HepG2 (cell line): ENCODE data around the gene SBK2. TPM values are rescaled to one million over a fixed set of nuclear protein-coding genes. Genes with fewer than 3 reads are reported as not detected.
A peak's percentile ranks its signal among the peaks of the same experiment; 100 is the strongest.

Experiments used
- ATAC-seq: fragments of 200-7000 bp; cut with Tn5 transposase; 3 replicates; pipeline ENCODE4 v1.9.1; 2020; ENCODE audit warnings: mild to moderate bottlenecking, moderate library complexity
- BruUV-seq: library from RNA; stranded (reverse); fragments of 400-500 nt; replicated peaks from 2 replicates; lab custom pipeline; 2021; lab: Mats Ljungman, UMichigan
- CTCF ChIA-PET: fragments of 300-600 bp; formaldehyde crosslinking; extraction: SDS; loops from one replicate; lab custom pipeline; 2021; ENCODE audit warnings: low total read pairs, inconsistent platforms, low intra/inter-chr PET ratio; lab: Yijun Ruan, JAX
- POLR2A ChIA-PET: fragments of 350-600 bp; sonication (Branson Sonifier 250); formaldehyde crosslinking; loops from one replicate; lab custom pipeline; 2020; ENCODE audit warnings: antibody characterized with exemption, inconsistent platforms; lab: Yijun Ruan, JAX
- DNase-seq: peaks from one replicate; pipeline ENCODE4 v3.0.0-alpha.2; 2015; ENCODE audit warnings: low spot score
- FAIRE-seq: peaks from 3 replicates; lab custom pipeline; 2011; peaks lifted over from hg19 to GRCh38; lab: Jason Lieb, UNC
- H2AFZ ChIP-seq: one replicate; pipeline ENCODE4 v1.6.1; 2011; ENCODE audit warnings: low read length, inconsistent platforms
- H3K27ac ChIP-seq: fragments of 300-600 bp; 3 replicates; pipeline ENCODE4 v1.8.0; 2011; ENCODE audit warnings: mixed run types, mild to moderate bottlenecking, mixed read lengths, low read length, inconsistent platforms; ENCODE audit not compliant: insufficient read depth; ENCODE audit errors: extremely low read length
- H3K27me3 ChIP-seq, 2 experiments: fragments of 200-600 bp in 1 of 2; 2 replicates in 1 of 2; 3 replicates in 1 of 2; pipeline versions ENCODE4 v1.6.0 to v1.8.0; 2011; ENCODE audit warnings: low read length in 2 of 2, mild to moderate bottlenecking in 2 of 2, moderate library complexity in 2 of 2, inconsistent platforms in 1 of 2; ENCODE audit not compliant: insufficient read depth in 2 of 2, control insufficient read depth in 1 of 2
- H3K36me3 ChIP-seq, 2 experiments: fragments of 200-600 bp in 1 of 2; replicated peaks in 1 of 2; 2 replicates in 1 of 2; 3 replicates in 1 of 2; pipeline versions ENCODE4 v1.5.1 to v1.8.0; 2011; ENCODE audit warnings: low read length in 2 of 2, inconsistent platforms in 1 of 2; ENCODE audit not compliant: insufficient read depth in 2 of 2, control insufficient read depth in 1 of 2
- H3K4me1 ChIP-seq: 2 replicates; pipeline ENCODE4 v1.5.1; 2012; ENCODE audit warnings: low read length, inconsistent platforms; ENCODE audit not compliant: insufficient read depth
- H3K4me2 ChIP-seq: 2 replicates; pipeline ENCODE4 v1.6.0; 2011; ENCODE audit warnings: low read depth, low read length, inconsistent platforms
- H3K4me3 ChIP-seq, 3 experiments: fragments of 200-600 bp in 1 of 3; sonication (generic), shearing (Covaris generic) in 1 of 3; replicated peaks in 1 of 3; 2 replicates each; pipeline ENCODE4 v1.5.1; 2011 to 2016; ENCODE audit warnings: low read length in 3 of 3, inconsistent platforms in 2 of 3, low read depth in 2 of 3, mild to moderate bottlenecking in 2 of 3, control low read depth in 1 of 3, mixed read lengths in 1 of 3; ENCODE audit not compliant: insufficient read depth in 1 of 3
- H3K79me2 ChIP-seq: one replicate; pipeline ENCODE4 v1.6.1; 2011; ENCODE audit warnings: low read length, inconsistent platforms; ENCODE audit not compliant: insufficient read depth
- H3K9ac ChIP-seq: 2 replicates; pipeline ENCODE4 v1.6.0; 2011; ENCODE audit warnings: mild to moderate bottlenecking, low read depth, low read length, inconsistent platforms; ENCODE audit not compliant: insufficient read depth
- H3K9me3 ChIP-seq: 2 replicates; pipeline ENCODE4 v1.5.1; 2012; ENCODE audit warnings: mild to moderate bottlenecking, low read length
- H4K20me1 ChIP-seq: 2 replicates; pipeline ENCODE4 v1.6.0; 2011; ENCODE audit warnings: inconsistent platforms, mild to moderate bottlenecking, low read length, moderate library complexity; ENCODE audit not compliant: insufficient read depth
- CBFB ChIP-seq: sonication (generic); formaldehyde crosslinking; IDR thresholded peaks from 2 replicates; pipeline ENCODE4 v1.4.0; 2020; ENCODE audit warnings: missing genetic modification reagents
- ESRRA ChIP-seq: sonication (generic); formaldehyde crosslinking; IDR thresholded peaks from 2 replicates; pipeline ENCODE4 v1.5.1; 2020; ENCODE audit warnings: mild to moderate bottlenecking, low read depth, missing genetic modification reagents
- GABPB1 ChIP-seq: IDR thresholded peaks from 2 replicates; pipeline ENCODE4 v1.6.1; 2016; ENCODE audit warnings: mild to moderate bottlenecking, missing genetic modification reagents, moderate library complexity, missing compliant biosample characterization
- HDAC1 ChIP-seq: sonication (generic); formaldehyde crosslinking; IDR thresholded peaks from 2 replicates; pipeline ENCODE4 v1.5.1; 2020; ENCODE audit warnings: mild to moderate bottlenecking, missing genetic modification reagents
- JUN ChIP-seq: sonication (generic); formaldehyde crosslinking; IDR thresholded peaks from 2 replicates; pipeline ENCODE4 v1.4.0; 2020; ENCODE audit warnings: mild to moderate bottlenecking, missing genetic modification reagents
- KMT2A ChIP-seq: sonication (generic); formaldehyde crosslinking; IDR thresholded peaks from 2 replicates; pipeline ENCODE4 v1.4.0; 2020; ENCODE audit warnings: missing genetic modification reagents
- MXD3 ChIP-seq: IDR thresholded peaks from 2 replicates; pipeline ENCODE4 v1.6.1; 2016; ENCODE audit warnings: mild to moderate bottlenecking, missing biosample characterization, missing genetic modification reagents
- PHF5A ChIP-seq: IDR thresholded peaks from one replicate; pipeline ENCODE4 v1.6.1; 2018; ENCODE audit warnings: low read depth, missing genetic modification reagents; ENCODE audit not compliant: unreplicated experiment
- POLR2G ChIP-seq: fragments of 200-400 bp; formaldehyde crosslinking; IDR thresholded peaks from 2 replicates; pipeline ENCODE4 v1.6.1; 2018; ENCODE audit warnings: mild to moderate bottlenecking, low read depth, low read length, moderate library complexity
- SALL2 ChIP-seq: sonication (generic); formaldehyde crosslinking; IDR thresholded peaks from 2 replicates; pipeline ENCODE4 v1.8.1; 2023; ENCODE audit warnings: mild to moderate bottlenecking, missing genetic modification reagents, inconsistent platforms
- SIN3A ChIP-seq: IDR thresholded peaks from 2 replicates; pipeline ENCODE4 v1.6.1; 2011; ENCODE audit warnings: low read depth, mild to moderate bottlenecking, control low read depth, low read length, borderline replicate concordance
- SIN3B ChIP-seq: fragments of 150-350 bp; IDR thresholded peaks from 2 replicates; pipeline ENCODE4 v1.6.1; 2014; ENCODE audit warnings: low read length
- STAG1 ChIP-seq: sonication (generic); formaldehyde crosslinking; IDR thresholded peaks from 2 replicates; pipeline ENCODE4 v1.4.0; 2020; ENCODE audit warnings: missing genetic modification reagents
- YY1 ChIP-seq: IDR thresholded peaks from 2 replicates; pipeline ENCODE4 v1.6.1; 2011; ENCODE audit warnings: low read length, low read depth, moderate library complexity, mild to moderate bottlenecking; ENCODE audit not compliant: insufficient read depth, insufficient replicate concordance
- ZNF574 ChIP-seq: sonication (generic); formaldehyde crosslinking; IDR thresholded peaks from 2 replicates; pipeline ENCODE4 v1.4.0; 2020; ENCODE audit warnings: missing genetic modification reagents
- ZNF768 ChIP-seq: sonication (generic); formaldehyde crosslinking; IDR thresholded peaks from 2 replicates; pipeline ENCODE4 v1.4.0; 2020; ENCODE audit warnings: missing genetic modification reagents
- ZSCAN30 ChIP-seq: sonication (generic); formaldehyde crosslinking; IDR thresholded peaks from 2 replicates; pipeline ENCODE4 v1.5.0; 2020; ENCODE audit warnings: mild to moderate bottlenecking, missing genetic modification reagents
- WGBS: methylation state at CpG from one replicate; pipeline ENCODE4 v1.1.6; 2017; ENCODE audit warnings: low lambda C conversion rate; 5-methylcytosine and 5-hydroxymethylcytosine counted together
- in situ Hi-C: cut with HindIII; loops from 2 replicates; pipeline ENCODE4 v1.10.0; 2017; ENCODE audit warnings: low pct_unique_long_range_greater_than_20kb; ENCODE audit not compliant: extremely low pct_ligation_motif_present
- intact Hi-C: fragments of 100-400 bp; cut with micrococcal nuclease; formaldehyde crosslinking; loops from one replicate; pipeline ENCODE4 v1.10.0; 2022; ENCODE audit not compliant: unreplicated experiment
- polyA plus RNA-seq, 8 experiments: library from polyadenylated mRNA; depleted of rRNA in 3 of 8; stranded (reverse) in 7 of 8; unstranded in 1 of 8; fragments of >200 nt; fragmentation: Illumina TruSeq in 4 of 8; extraction: Trizol in 4 of 8; gene quantifications; 2 replicates each; pipeline versions ENCODE4 v1.2.1 to v1.2.3, GENCODE V29; 2011 to 2016; ENCODE audit warnings: low read depth in 4 of 8, missing spikeins in 1 of 8, mixed read lengths in 1 of 8; ENCODE audit not compliant: insufficient read depth in 1 of 8
- total RNA-seq, 5 experiments: library from RNA; depleted of rRNA; stranded (reverse); fragments of >200 nt; fragmentation: Illumina TruSeq; extraction: Trizol; gene quantifications; 2 replicates each; pipeline ENCODE4 v1.2.3, GENCODE V29; 2016; ENCODE audit warnings: low read depth in 1 of 5
- TF ChIP-seq, protein P1 (sequence below): sonication (generic); formaldehyde crosslinking; IDR thresholded peaks from 2 replicates; pipeline ENCODE4 v1.5.0; 2020; ENCODE audit warnings: missing genetic modification reagents, mild to moderate bottlenecking, borderline replicate concordance
- TF ChIP-seq, protein P2 (sequence below): fragments of 450-650 bp; IDR thresholded peaks from 2 replicates; pipeline ENCODE4 v1.6.1; 2016

SBK2 gene
- total and polyA plus RNA-seq, 2 of the 13 experiments (the other 11 are each of a cell fraction or from before 2014, with no cell fraction given) = 0.24 TPM; not detected in 1

GRCh38 chr19:55580628-55581144 lies 43.8 kb upstream of the SBK2 start, which contains the start of gene ZNF579:
Gene ZNF579 (minus strand): TSS chr19:55580848. CDS start chr19:55579639, 1,209 bp downstream.
- DNase-seq = peak; percentile 80
- BruUV-seq = no TSS peak
- Histone ChIP-seq H3K4me2 (peak within 1 kb of the TSS; percentile 93), H3K9me3 (no peaks in the 10 kb centered on the region), H2AFZ (no peak within 1 kb of the TSS), H3K79me2 (peaks cover 9% of the 10 kb centered on the region), H3K27me3 (no peaks in the 10 kb centered on the region), H3K4me3 (peak within 1 kb of the TSS; percentile 88 to 97 (median 95)), H3K36me3 (0 out of 5 replicates have a peak, but pooled peaks cover 0 to 8% of the 10 kb centered on the region in 2 experiments), H4K20me1 (no peaks in the 10 kb centered on the region), H3K27ac (peak within 1 kb of the TSS; percentile 79), H3K9ac (peak within 1 kb of the TSS; percentile 85), H3K4me1 (peaks cover 43% of the 10 kb centered on the region)
- 2% methylated on average over 11 of the region's 24 CpGs for WGBS
- intact Hi-C loops = loop anchor here (2.0 to 10.0 kb wide), 4 partner anchors 18 to 66 kb away; partner anchors contain the start of gene FIZ1
- FAIRE-seq = no peak
- ChIA-PET POLR2A (interaction anchor here (1.0 to 2.6 kb wide), 6 partner anchors 18 to 119 kb away, joined by 3 to 45 read pairs (median 4); partner anchors contain the start of genes FIZ1, ISOC2, ZNF524 and ZNF628), CTCF (no interaction called here)
- in situ Hi-C loops = no loop called here
- ATAC-seq = peak; percentile 64
- TF ChIP-seq KMT2A (0 out of 2 replicates have a peak, but pooled peaks have one; percentile 41), POLR2G (peak; percentile 51), SIN3B (no peak), ESRRA (CRISPR knock-in tag) (0 out of 2 replicates have a peak, but pooled peaks have one; percentile 26), STAG1 (CRISPR knock-in tag) (no peak), SALL2 (CRISPR knock-in tag) (0 out of 2 replicates have a peak, but pooled peaks have one; percentile 16), CBFB (CRISPR knock-in tag) (0 out of 2 replicates have a peak, but pooled peaks have one; percentile 51), ZNF768 (CRISPR knock-in tag) (peak; percentile 59; the same call in 1 of the 2 replicates), GABPB1 (CRISPR knock-in tag) (peak; percentile 94), SIN3A (peak; percentile 81; the same call in 1 of the 2 replicates), JUN (CRISPR knock-in tag) (peak; percentile 53; the same call in 1 of the 2 replicates), PHF5A (CRISPR knock-in tag) (peak; percentile 36), YY1 (peak; percentile 73), HDAC1 (CRISPR knock-in tag) (peak; percentile 77), MXD3 (CRISPR knock-in tag) (no peak; the same call in 1 of the 2 replicates), ZSCAN30 (0 out of 2 replicates have a peak, but pooled peaks have one; percentile 27), ZNF574 (CRISPR knock-in tag) (peak; percentile 88)
- TF ChIP-seq, protein P1, sequence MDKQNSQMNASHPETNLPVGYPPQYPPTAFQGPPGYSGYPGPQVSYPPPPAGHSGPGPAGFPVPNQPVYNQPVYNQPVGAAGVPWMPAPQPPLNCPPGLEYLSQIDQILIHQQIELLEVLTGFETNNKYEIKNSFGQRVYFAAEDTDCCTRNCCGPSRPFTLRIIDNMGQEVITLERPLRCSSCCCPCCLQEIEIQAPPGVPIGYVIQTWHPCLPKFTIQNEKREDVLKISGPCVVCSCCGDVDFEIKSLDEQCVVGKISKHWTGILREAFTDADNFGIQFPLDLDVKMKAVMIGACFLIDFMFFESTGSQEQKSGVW = no peak
- TF ChIP-seq, protein P2, sequence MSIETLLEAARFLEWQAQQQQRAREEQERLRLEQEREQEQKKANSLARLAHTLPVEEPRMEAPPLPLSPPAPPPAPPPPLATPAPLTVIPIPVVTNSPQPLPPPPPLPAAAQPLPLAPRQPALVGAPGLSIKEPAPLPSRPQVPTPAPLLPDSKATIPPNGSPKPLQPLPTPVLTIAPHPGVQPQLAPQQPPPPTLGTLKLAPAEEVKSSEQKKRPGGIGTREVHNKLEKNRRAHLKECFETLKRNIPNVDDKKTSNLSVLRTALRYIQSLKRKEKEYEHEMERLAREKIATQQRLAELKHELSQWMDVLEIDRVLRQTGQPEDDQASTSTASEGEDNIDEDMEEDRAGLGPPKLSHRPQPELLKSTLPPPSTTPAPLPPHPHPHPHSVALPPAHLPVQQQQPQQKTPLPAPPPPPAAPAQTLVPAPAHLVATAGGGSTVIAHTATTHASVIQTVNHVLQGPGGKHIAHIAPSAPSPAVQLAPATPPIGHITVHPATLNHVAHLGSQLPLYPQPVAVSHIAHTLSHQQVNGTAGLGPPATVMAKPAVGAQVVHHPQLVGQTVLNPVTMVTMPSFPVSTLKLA = no peak
